Glutamatergic neuron (in vitro differentiated cells): ENCODE data around the gene APMAP. TPM values are rescaled to one million over a fixed set of nuclear protein-coding genes. Genes with fewer than 3 reads are reported as not detected.

ENCODE experiments used
- DNase-seq: peaks from one replicate; pipeline ENCODE4 v3.0.0; 2022
- H3K27ac Mint-ChIP-seq: one replicate; pipeline ENCODE4 v1.8.0; 2020; ENCODE audit warnings: mild to moderate bottlenecking, mixed read lengths, inconsistent platforms; ENCODE audit not compliant: unreplicated experiment
- H3K27me3 Mint-ChIP-seq: one replicate; pipeline ENCODE4 v1.8.0; 2020; ENCODE audit warnings: mild to moderate bottlenecking, moderate library complexity, mixed read lengths, inconsistent platforms; ENCODE audit not compliant: unreplicated experiment
- H3K36me3 Mint-ChIP-seq: one replicate; pipeline ENCODE4 v1.8.0; 2020; ENCODE audit warnings: mild to moderate bottlenecking, mixed read lengths, inconsistent platforms; ENCODE audit not compliant: unreplicated experiment
- H3K4me1 Mint-ChIP-seq: one replicate; pipeline ENCODE4 v1.8.0; 2020; ENCODE audit warnings: mild to moderate bottlenecking, low read depth, mixed read lengths, inconsistent platforms; ENCODE audit not compliant: unreplicated experiment
- H3K4me3 Mint-ChIP-seq: one replicate; pipeline ENCODE4 v1.8.0; 2020; ENCODE audit warnings: mild to moderate bottlenecking, mixed read lengths, inconsistent platforms; ENCODE audit not compliant: unreplicated experiment
- H3K9me3 Mint-ChIP-seq: one replicate; pipeline ENCODE4 v1.8.0; 2020; ENCODE audit warnings: mild to moderate bottlenecking, moderate library complexity, mixed read lengths, inconsistent platforms; ENCODE audit not compliant: unreplicated experiment
- total RNA-seq: library from RNA; stranded (reverse); fragmentation: NEBNext Ultra II Directional; extraction: Animal tissue kit (Norgen Biotek cat#: 25700); gene quantifications from one replicate; pipeline ENCODE4 v1.2.1, GENCODE V29; 2021; ENCODE audit not compliant: unreplicated experiment
- TF ChIP-seq, protein P1 (sequence below): fragments of 200-600 bp; sonication (generic); IDR thresholded peaks from one replicate; pipeline ENCODE4 v1.5.0; 2021; ENCODE audit not compliant: partially characterized antibody, unreplicated experiment

Gene APMAP
- total RNA-seq, 1 donor from 2014 or later: 218 TPM

GRCh38 chr20:25024171-25024570 is 31.6 kb upstream of the APMAP start:
- peak; percentile 1 for DNase-seq
- H3K27ac Mint-ChIP-seq: no peak overlapping the region
- no peak overlapping the region for H3K4me3 Mint-ChIP-seq
- H3K9me3 Mint-ChIP-seq: peaks cover 2% of the 10 kb centered on the region
- TF ChIP-seq, protein P1, sequence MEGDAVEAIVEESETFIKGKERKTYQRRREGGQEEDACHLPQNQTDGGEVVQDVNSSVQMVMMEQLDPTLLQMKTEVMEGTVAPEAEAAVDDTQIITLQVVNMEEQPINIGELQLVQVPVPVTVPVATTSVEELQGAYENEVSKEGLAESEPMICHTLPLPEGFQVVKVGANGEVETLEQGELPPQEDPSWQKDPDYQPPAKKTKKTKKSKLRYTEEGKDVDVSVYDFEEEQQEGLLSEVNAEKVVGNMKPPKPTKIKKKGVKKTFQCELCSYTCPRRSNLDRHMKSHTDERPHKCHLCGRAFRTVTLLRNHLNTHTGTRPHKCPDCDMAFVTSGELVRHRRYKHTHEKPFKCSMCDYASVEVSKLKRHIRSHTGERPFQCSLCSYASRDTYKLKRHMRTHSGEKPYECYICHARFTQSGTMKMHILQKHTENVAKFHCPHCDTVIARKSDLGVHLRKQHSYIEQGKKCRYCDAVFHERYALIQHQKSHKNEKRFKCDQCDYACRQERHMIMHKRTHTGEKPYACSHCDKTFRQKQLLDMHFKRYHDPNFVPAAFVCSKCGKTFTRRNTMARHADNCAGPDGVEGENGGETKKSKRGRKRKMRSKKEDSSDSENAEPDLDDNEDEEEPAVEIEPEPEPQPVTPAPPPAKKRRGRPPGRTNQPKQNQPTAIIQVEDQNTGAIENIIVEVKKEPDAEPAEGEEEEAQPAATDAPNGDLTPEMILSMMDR: no peak
- no peaks in the 10 kb centered on the region for H3K36me3 Mint-ChIP-seq
- no peaks in the 10 kb centered on the region for H3K4me1 Mint-ChIP-seq
- H3K27me3 Mint-ChIP-seq: no peaks in the 10 kb centered on the region

GRCh38 chr20:25023356-25023755 is 30.8 kb upstream of the APMAP start:
- no peaks in the 10 kb centered on the region for H3K4me1 Mint-ChIP-seq
- TF ChIP-seq, protein P1: no peak
- no peaks in the 10 kb centered on the region for H3K36me3 Mint-ChIP-seq
- no peak overlapping the region for H3K4me3 Mint-ChIP-seq
- DNase-seq: peak; percentile 2
- no peaks in the 10 kb centered on the region for H3K27me3 Mint-ChIP-seq
- H3K9me3 Mint-ChIP-seq: peaks cover 2% of the 10 kb centered on the region
- H3K27ac Mint-ChIP-seq: no peak overlapping the region

DNA sequence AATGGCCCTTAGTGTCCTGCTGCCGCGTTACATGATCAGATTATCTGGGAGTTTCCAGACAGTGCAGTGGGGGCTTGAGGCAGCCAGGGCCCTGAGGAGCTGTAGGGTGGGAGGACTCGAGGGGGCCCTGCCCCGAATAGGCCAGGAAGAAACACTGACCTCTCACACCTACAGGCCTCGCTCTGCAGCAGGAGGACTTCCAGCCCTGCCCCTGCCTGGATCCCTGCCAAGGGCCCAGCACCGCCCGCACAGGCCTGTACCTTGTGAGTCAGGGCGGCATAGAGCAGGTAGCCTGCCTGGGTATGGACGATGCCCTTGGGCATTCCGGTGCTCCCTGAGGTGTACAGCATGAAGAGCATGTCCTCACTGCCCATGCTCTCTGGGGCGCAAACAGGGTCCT is 30.1 kb upstream of the APMAP start:
- Mint-ChIP-seq H3K27ac (no peak overlapping the region), H3K4me3 (no peak overlapping the region), H3K9me3 (peaks cover 4% of the 10 kb centered on the region), H3K27me3 (no peaks in the 10 kb centered on the region), H3K4me1 (no peaks in the 10 kb centered on the region), H3K36me3 (no peaks in the 10 kb centered on the region)
- peak; percentile 8 for DNase-seq
- TF ChIP-seq, protein P1: no peak

DNA sequence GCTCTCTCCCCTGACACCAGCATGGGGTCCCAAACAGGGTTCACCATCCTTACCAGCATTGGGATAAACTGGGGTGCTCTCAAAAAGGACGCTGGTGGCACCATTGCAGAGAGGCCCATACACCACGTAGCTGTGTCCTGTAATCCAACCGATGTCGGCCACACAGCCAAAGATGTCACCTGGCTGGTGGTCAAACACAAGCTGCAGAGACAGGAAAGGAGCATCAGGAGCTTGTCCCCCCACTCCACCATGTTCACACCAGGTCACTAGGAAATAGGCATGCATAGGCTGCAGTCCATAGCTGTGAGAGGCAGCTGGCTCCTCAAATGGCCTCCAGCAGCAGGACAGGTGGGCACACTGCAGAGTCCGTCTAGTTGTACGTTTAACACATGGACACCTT is 28.8 kb upstream of the APMAP start:
- no peak overlapping the region for H3K4me3 Mint-ChIP-seq
- DNase-seq: no peak
- no peaks in the 10 kb centered on the region for H3K4me1 Mint-ChIP-seq
- TF ChIP-seq, protein P1: no peak
- peaks cover 4% of the 10 kb centered on the region for H3K9me3 Mint-ChIP-seq
- no peak overlapping the region for H3K27ac Mint-ChIP-seq
- no peaks in the 10 kb centered on the region for H3K36me3 Mint-ChIP-seq
- H3K27me3 Mint-ChIP-seq: no peaks in the 10 kb centered on the region

DNA sequence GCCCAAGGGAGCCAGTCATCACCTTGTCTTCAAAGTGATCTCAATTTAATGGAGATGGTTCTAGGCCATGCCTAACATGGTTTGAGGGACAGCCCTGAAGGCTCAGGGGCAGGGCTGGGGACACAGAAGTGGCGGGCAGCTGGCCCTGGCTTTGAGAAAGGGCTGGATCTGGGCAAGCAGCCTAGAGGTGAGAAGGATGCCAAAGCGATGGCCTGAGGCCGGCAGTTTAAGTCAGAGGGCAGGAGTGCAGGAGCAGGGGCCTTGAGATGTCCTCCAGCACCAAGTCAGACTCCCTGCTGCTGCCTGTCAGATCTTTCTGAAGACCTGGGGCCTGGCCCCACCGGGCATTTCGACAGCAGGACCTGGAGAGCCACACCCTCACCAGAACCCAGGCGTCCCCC is 28.4 kb upstream of the APMAP start:
- DNase-seq: no peak
- H3K4me3 Mint-ChIP-seq: no peak overlapping the region
- peaks cover 4% of the 10 kb centered on the region for H3K9me3 Mint-ChIP-seq
- no peak overlapping the region for H3K27ac Mint-ChIP-seq
- TF ChIP-seq, protein P1: no peak
- H3K4me1 Mint-ChIP-seq: no peaks in the 10 kb centered on the region
- no peaks in the 10 kb centered on the region for H3K27me3 Mint-ChIP-seq
- H3K36me3 Mint-ChIP-seq: no peaks in the 10 kb centered on the region
